ENCODE data around the gene PCNP. TPM values are rescaled to one million over a fixed set of nuclear protein-coding genes. Genes with fewer than 3 reads are reported as not detected.

Gene PCNP
- total and polyA plus RNA-seq, 9 of the 15 experiments (the other 6 are each of a cell fraction or from before 2014, with no cell fraction given): 54.3 to 170 (median 150) TPM

DNA sequence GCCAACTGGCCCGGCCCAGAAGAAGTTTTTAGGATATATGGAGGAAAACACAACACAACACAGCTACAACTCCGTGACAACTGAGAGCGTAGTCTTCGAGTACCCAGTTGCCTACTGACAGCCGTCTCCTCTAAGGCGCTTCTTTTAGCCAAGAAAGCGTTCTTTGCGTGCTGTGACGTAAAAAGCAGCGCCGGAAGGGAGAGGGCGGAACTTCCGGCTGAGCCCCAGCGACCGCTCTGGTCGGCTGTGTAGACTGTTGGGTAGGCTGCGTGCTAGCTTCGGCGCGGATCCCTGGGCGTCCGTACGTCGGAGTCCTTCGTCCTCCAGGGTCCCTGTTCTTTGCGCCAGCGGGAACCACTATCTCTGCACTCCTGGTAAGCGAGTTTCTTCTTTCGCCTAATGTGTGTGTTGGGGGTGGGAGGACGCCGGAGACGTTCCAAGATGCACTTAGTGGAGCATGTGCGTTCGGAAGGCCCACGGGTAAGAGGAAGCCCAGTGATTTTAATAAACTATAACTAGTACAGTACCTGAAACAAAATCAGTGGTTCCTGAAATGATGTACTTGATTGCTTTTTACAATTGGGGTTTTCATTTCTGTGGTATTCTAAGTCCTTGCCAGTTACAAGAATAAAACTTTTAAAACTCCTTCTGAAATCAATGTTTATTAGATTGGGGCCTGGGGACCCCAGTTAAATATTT is 12.2 kb upstream of the PCNP start, which contains the start of gene TRMT10C (continued):
- no peak for TF ChIP-seq FOXM1 (IDR thresholded peaks at IDR 0.05; ENCODE audit: low read depth)
- no peak for TF ChIP-seq FOXM1 (CRISPR knock-in tag; IDR thresholded peaks at IDR 0.05; ENCODE audit: low read depth)
- TF ChIP-seq KDM2B (CRISPR knock-in tag; IDR thresholded peaks at IDR 0.05): no peak
- no peak for TF ChIP-seq ELF2 (CRISPR knock-in tag; IDR thresholded peaks at IDR 0.05)
- TF ChIP-seq ZNF75A (CRISPR knock-in tag; IDR thresholded peaks at IDR 0.05): no peak
- TF ChIP-seq ETV5 (CRISPR knock-in tag; IDR thresholded peaks at IDR 0.05; ENCODE audit: low read depth): no peak; the same call in 1 of the 2 replicates
- TF ChIP-seq, protein P1, sequence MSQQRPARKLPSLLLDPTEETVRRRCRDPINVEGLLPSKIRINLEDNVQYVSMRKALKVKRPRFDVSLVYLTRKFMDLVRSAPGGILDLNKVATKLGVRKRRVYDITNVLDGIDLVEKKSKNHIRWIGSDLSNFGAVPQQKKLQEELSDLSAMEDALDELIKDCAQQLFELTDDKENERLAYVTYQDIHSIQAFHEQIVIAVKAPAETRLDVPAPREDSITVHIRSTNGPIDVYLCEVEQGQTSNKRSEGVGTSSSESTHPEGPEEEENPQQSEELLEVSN (IDR thresholded peaks at IDR 0.05; ENCODE audit: borderline replicate concordance in 1 of 2, extremely low read depth in 1 of 2, insufficient read depth in 1 of 2, insufficient read length in 1 of 2, low read depth in 1 of 2, low read length in 1 of 2, poor library complexity in 1 of 2, severe bottlenecking in 1 of 2): peak; percentile 64 to 69
- TF ChIP-seq, protein P2, sequence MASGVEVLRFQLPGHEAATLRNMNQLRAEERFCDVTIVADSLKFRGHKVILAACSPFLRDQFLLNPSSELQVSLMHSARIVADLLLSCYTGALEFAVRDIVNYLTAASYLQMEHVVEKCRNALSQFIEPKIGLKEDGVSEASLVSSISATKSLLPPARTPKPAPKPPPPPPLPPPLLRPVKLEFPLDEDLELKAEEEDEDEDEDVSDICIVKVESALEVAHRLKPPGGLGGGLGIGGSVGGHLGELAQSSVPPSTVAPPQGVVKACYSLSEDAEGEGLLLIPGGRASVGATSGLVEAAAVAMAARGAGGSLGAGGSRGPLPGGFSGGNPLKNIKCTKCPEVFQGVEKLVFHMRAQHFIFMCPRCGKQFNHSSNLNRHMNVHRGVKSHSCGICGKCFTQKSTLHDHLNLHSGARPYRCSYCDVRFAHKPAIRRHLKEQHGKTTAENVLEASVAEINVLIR (CRISPR knock-in tag; IDR thresholded peaks at IDR 0.05): peak; percentile 91
- no peak for TF ChIP-seq TEAD4 (IDR thresholded peaks at IDR 0.05; ENCODE audit: low read length)
- no peak for TF ChIP-seq TEAD4 (CRISPR knock-in tag; IDR thresholded peaks at IDR 0.05; ENCODE audit: borderline replicate concordance)
- TF ChIP-seq YBX1 (IDR thresholded peaks at IDR 0.05): no peak
- TF ChIP-seq RBFOX2 (IDR thresholded peaks at IDR 0.05; ENCODE audit: low read depth, low read length): peak; percentile 90
- no peak for TF ChIP-seq ZNF699 (CRISPR knock-in tag; IDR thresholded peaks at IDR 0.05; ENCODE audit: insufficient replicate concordance)
- TF ChIP-seq SMARCC2 (IDR thresholded peaks at IDR 0.05; ENCODE audit: low read depth): no peak
- TF ChIP-seq, protein P3, sequence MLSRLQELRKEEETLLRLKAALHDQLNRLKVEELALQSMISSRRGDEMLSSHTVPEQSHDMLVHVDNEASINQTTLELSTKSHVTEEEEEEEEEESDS (CRISPR knock-in tag; IDR thresholded peaks at IDR 0.05): no peak
- no peak for TF ChIP-seq TOE1 (IDR thresholded peaks at IDR 0.05; ENCODE audit: borderline replicate concordance)
- TF ChIP-seq TOE1 (CRISPR knock-in tag; IDR thresholded peaks at IDR 0.05; ENCODE audit: borderline replicate concordance, low read depth): no peak
- TF ChIP-seq NR2C1 (IDR thresholded peaks at IDR 0.05): no peak
- TF ChIP-seq NR2C1 (tag; IDR thresholded peaks at IDR 0.05): peak; percentile 22; the same call in 1 of the 2 replicates
- no peak for TF ChIP-seq TCF7L2 (IDR thresholded peaks at IDR 0.05; ENCODE audit: low read depth, low read length)
- no peak for TF ChIP-seq ZNF584 (CRISPR knock-in tag; IDR thresholded peaks at IDR 0.05; ENCODE audit: low read depth)
- no peak for TF ChIP-seq ZC3H8 (IDR thresholded peaks at IDR 0.05)
- TF ChIP-seq, protein P4, sequence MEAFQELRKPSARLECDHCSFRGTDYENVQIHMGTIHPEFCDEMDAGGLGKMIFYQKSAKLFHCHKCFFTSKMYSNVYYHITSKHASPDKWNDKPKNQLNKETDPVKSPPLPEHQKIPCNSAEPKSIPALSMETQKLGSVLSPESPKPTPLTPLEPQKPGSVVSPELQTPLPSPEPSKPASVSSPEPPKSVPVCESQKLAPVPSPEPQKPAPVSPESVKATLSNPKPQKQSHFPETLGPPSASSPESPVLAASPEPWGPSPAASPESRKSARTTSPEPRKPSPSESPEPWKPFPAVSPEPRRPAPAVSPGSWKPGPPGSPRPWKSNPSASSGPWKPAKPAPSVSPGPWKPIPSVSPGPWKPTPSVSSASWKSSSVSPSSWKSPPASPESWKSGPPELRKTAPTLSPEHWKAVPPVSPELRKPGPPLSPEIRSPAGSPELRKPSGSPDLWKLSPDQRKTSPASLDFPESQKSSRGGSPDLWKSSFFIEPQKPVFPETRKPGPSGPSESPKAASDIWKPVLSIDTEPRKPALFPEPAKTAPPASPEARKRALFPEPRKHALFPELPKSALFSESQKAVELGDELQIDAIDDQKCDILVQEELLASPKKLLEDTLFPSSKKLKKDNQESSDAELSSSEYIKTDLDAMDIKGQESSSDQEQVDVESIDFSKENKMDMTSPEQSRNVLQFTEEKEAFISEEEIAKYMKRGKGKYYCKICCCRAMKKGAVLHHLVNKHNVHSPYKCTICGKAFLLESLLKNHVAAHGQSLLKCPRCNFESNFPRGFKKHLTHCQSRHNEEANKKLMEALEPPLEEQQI (IDR thresholded peaks at IDR 0.05): 0 out of 2 replicates have a peak, but pooled peaks have one; percentile 36
- peak; percentile 87 for TF ChIP-seq PHF20 (IDR thresholded peaks at IDR 0.05; ENCODE audit: partially characterized antibody)
- TF ChIP-seq GATAD2B (IDR thresholded peaks at IDR 0.05; ENCODE audit: borderline replicate concordance): no peak
- no peak for TF ChIP-seq FOS (IDR thresholded peaks at IDR 0.05; ENCODE audit: extremely low read depth, insufficient read length)

Data from K562 (cell line).